ENCODE measurements around the gene LEF1.

GRCh38 chr4:108130955-108131354 lies 37.8 kb downstream of the LEF1 start:
- TF ChIP-seq CTCF (conservative IDR thresholded peaks at IDR 0.05 in 1 of 2, IDR thresholded peaks at IDR 0.05 in 1 of 2; ENCODE audit: extremely low read depth in 1 of 2, insufficient read depth in 1 of 2, low read depth in 1 of 2, low read length in 2 of 2) = no peak
- no peak for TF ChIP-seq EZH2 (IDR thresholded peaks at IDR 0.05; ENCODE audit: borderline replicate concordance, low read length)

All from mammary epithelial cell (primary cell).